SK-N-SH (cell line): ENCODE data around the gene TRANK1. TPM values are rescaled to one million over a fixed set of nuclear protein-coding genes. Genes with fewer than 3 reads are reported as not detected.

Source experiments
- CTCF ChIA-PET: fragments of 300-600, 350-600 bp; formaldehyde crosslinking; extraction: SDS; loops from one replicate; lab custom pipeline; 2021; lab: Yijun Ruan, JAX
- POLR2A ChIA-PET: fragments of 350-600 bp; sonication (Branson Sonifier 250); formaldehyde crosslinking; extraction: SDS; loops from one replicate; lab custom pipeline; 2020; ENCODE audit warnings: antibody characterized with exemption, inconsistent platforms; lab: Yijun Ruan, JAX
- DNase-seq: peaks from one replicate; pipeline ENCODE4 v3.0.0; 2012
- H2AFZ ChIP-seq: fragments of 200-600 bp; sonication (generic); 2 replicates; pipeline ENCODE4 v1.8.1; 2016; ENCODE audit warnings: antibody characterized with exemption, mild to moderate bottlenecking, low read depth
- H3F3A ChIP-seq: fragments of 200-600 bp; sonication (generic); replicated peaks from 2 replicates; pipeline ENCODE3; 2016; ENCODE audit warnings: antibody characterized with exemption, mild to moderate bottlenecking; ENCODE audit not compliant: insufficient read depth
- H3K27ac ChIP-seq, 2 experiments: fragments of 200-500 bp in 1 of 2; fragments of 200-600 bp in 1 of 2; sonication (Bioruptor generic) in 1 of 2; sonication (generic), shearing (Covaris generic) in 1 of 2; 2 replicates each; pipeline versions ENCODE4 v1.5.1 to v1.6.1; 2014 to 2016; ENCODE audit warnings: low read depth in 2 of 2, inconsistent platforms in 1 of 2, low read length in 1 of 2, mild to moderate bottlenecking in 1 of 2, mixed read lengths in 1 of 2
- H3K27me3 ChIP-seq: fragments of 200-600 bp; sonication (generic), shearing (Covaris generic); 2 replicates; pipeline ENCODE4 v1.6.1; 2016; ENCODE audit warnings: mixed run types; ENCODE audit not compliant: insufficient read depth
- H3K36me3 ChIP-seq, 2 experiments: fragments of 200-500 bp in 1 of 2; fragments of 200-600 bp in 1 of 2; sonication (Bioruptor generic) in 1 of 2; sonication (generic) in 1 of 2; replicated peaks in 1 of 2; 2 replicates each; pipeline versions ENCODE3 to v1.5.1; 2014 to 2016; ENCODE audit warnings: low read length in 1 of 2, mild to moderate bottlenecking in 1 of 2; ENCODE audit not compliant: insufficient read depth in 2 of 2, control insufficient read depth in 1 of 2
- H3K4me1 ChIP-seq, 2 experiments: fragments of 200-500 bp in 1 of 2; fragments of 200-600 bp in 1 of 2; sonication (Bioruptor generic) in 1 of 2; sonication (generic), shearing (Covaris generic) in 1 of 2; 2 replicates each; pipeline versions ENCODE4 v1.5.1 to v1.6.1; 2014 to 2016; ENCODE audit warnings: low read depth in 1 of 2, low read length in 1 of 2, mixed run types in 1 of 2; ENCODE audit not compliant: insufficient read depth in 2 of 2, control insufficient read depth in 1 of 2
- H3K4me2 ChIP-seq: fragments of 200-600 bp; sonication (generic), shearing (Covaris generic); 2 replicates; pipeline ENCODE4 v1.6.1; 2017; ENCODE audit warnings: mixed run types
- H3K4me3 ChIP-seq, 2 experiments: fragments of 200-500 bp in 1 of 2; fragments of 200-600 bp in 1 of 2; sonication (Bioruptor generic) in 1 of 2; sonication (generic), shearing (Covaris generic) in 1 of 2; 2 replicates each; pipeline versions ENCODE4 v1.5.1 to v1.8.1; 2014 to 2016; ENCODE audit warnings: low read depth in 2 of 2, inconsistent platforms in 1 of 2, low read length in 1 of 2, mild to moderate bottlenecking in 1 of 2, mixed read lengths in 1 of 2, moderate library complexity in 1 of 2
- H3K79me2 ChIP-seq: fragments of 200-600 bp; sonication (generic); 2 replicates; pipeline ENCODE4 v1.8.1; 2017; ENCODE audit warnings: mild to moderate bottlenecking; ENCODE audit not compliant: insufficient read depth
- H3K9ac ChIP-seq: fragments of 200-600 bp; sonication (generic); 2 replicates; pipeline ENCODE4 v1.6.1; 2017; ENCODE audit warnings: mixed run types
- H3K9me2 ChIP-seq: fragments of 200-600 bp; sonication (generic); 2 replicates; pipeline ENCODE4 v1.6.1; 2017; ENCODE audit warnings: mixed run types
- H3K9me3 ChIP-seq: fragments of 200-600 bp; sonication (generic); 2 replicates; pipeline ENCODE4 v1.6.1; 2017; ENCODE audit warnings: mixed run types, mild to moderate bottlenecking, moderate library complexity
- H4K20me1 ChIP-seq: fragments of 200-600 bp; sonication (generic); 2 replicates; pipeline ENCODE4 v1.6.1; 2017; ENCODE audit warnings: mild to moderate bottlenecking, mixed run types; ENCODE audit not compliant: insufficient read depth
- CHD2 ChIP-seq: fragments of 150-350 bp; IDR thresholded peaks from 2 replicates; pipeline ENCODE4 v1.6.1; 2018; ENCODE audit warnings: low read length; ENCODE audit not compliant: partially characterized antibody
- ELF1 ChIP-seq: IDR thresholded peaks from 2 replicates; pipeline ENCODE4 v1.4.0; 2012
- EP300 ChIP-seq, 2 experiments: IDR thresholded peaks; 2 replicates each; pipeline versions ENCODE4 v1.4.0 to v1.6.1; 2012; ENCODE audit warnings: borderline replicate concordance in 1 of 2, low read depth in 1 of 2, low read length in 1 of 2
- FOSL2 ChIP-seq: IDR thresholded peaks from 2 replicates; pipeline ENCODE4 v1.4.0; 2012; ENCODE audit warnings: low read depth, mild to moderate bottlenecking, moderate library complexity, borderline replicate concordance
- FOXM1 ChIP-seq: IDR thresholded peaks from 2 replicates; pipeline ENCODE4 v1.4.0; 2012; ENCODE audit warnings: low read depth, mild to moderate bottlenecking
- GABPA ChIP-seq: IDR thresholded peaks from 2 replicates; pipeline ENCODE4 v1.4.0; 2012; ENCODE audit warnings: low read depth, mild to moderate bottlenecking
- JUND ChIP-seq: IDR thresholded peaks from 2 replicates; pipeline ENCODE4 v1.4.0; 2012
- MEF2A ChIP-seq: IDR thresholded peaks from 2 replicates; pipeline ENCODE4 v1.4.0; 2012; ENCODE audit warnings: low read depth, borderline replicate concordance
- MXI1 ChIP-seq: IDR thresholded peaks from 2 replicates; pipeline ENCODE4 v1.6.1; 2012; ENCODE audit warnings: mild to moderate bottlenecking, low read depth, low read length, improper control_type of control experiment
- NRF1 ChIP-seq: IDR thresholded peaks from 2 replicates; pipeline ENCODE4 v1.6.1; 2012; ENCODE audit warnings: low read depth, mild to moderate bottlenecking, low read length
- RAD21 ChIP-seq: IDR thresholded peaks from 2 replicates; pipeline ENCODE4 v1.6.1; 2012; ENCODE audit warnings: mild to moderate bottlenecking, low read length
- RCOR1 ChIP-seq: fragments of 150-350 bp; IDR thresholded peaks from 2 replicates; pipeline ENCODE4 v1.6.1; 2017; ENCODE audit warnings: antibody characterized with exemption, low read length
- SIN3A ChIP-seq: IDR thresholded peaks from 2 replicates; pipeline ENCODE4 v1.6.1; 2012; ENCODE audit warnings: low read depth, mild to moderate bottlenecking, low read length, moderate library complexity, borderline replicate concordance
- TAF1 ChIP-seq: IDR thresholded peaks from 2 replicates; pipeline ENCODE4 v1.6.1; 2012; ENCODE audit warnings: low read depth, mild to moderate bottlenecking, low read length, moderate library complexity, borderline replicate concordance
- TCF12 ChIP-seq: IDR thresholded peaks from 2 replicates; pipeline ENCODE4 v1.4.0; 2012
- WGBS: methylation state at CpG from one replicate; pipeline ENCODE4 v1.1.6; 2017; ENCODE audit warnings: low lambda C conversion rate; 5-methylcytosine and 5-hydroxymethylcytosine counted together
- polyA plus RNA-seq, 3 experiments: library from polyadenylated mRNA; depleted of rRNA; stranded (reverse); fragments of >200 nt; gene quantifications; 2 replicates each; pipeline ENCODE4 v1.2.3, GENCODE V29; 2012
- TF ChIP-seq, protein P1 (sequence below): IDR thresholded peaks from 2 replicates; pipeline ENCODE4 v1.4.0; 2012; ENCODE audit warnings: low read depth, borderline replicate concordance
- TF ChIP-seq, protein P2 (sequence below): IDR thresholded peaks from 2 replicates; pipeline ENCODE4 v1.4.0; 2012; ENCODE audit warnings: low read depth
- TF ChIP-seq, protein P3 (sequence below): IDR thresholded peaks from 2 replicates; pipeline ENCODE4 v1.6.1; 2012; ENCODE audit warnings: mild to moderate bottlenecking, low read depth, low read length, moderate library complexity

TRANK1 gene
- polyA plus RNA-seq, 1 of the 3 experiments (the other 2 are of a cell fraction) = 0.16 TPM

DNA sequence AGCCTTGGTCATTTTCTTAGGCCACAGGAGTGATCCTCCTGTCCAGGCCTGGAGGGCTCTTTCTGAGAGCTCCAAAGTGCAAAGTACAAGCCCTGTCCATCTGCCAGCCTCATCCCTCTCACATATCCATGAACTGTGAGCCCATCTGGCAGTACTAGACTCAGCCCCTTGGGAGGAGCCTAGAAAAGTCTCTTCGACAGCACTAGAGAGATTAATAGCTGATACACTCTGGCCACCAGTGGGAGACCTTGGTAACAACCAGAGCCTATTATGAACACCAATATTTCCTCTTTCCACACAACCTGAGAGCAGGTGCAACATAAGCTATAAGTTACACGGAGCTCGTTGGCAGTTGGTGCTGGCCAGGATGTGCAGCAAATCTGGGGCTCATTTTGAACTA lies 121.0 kb downstream of the TRANK1 start:
- TF ChIP-seq MXI1 (no peak), TAF1 (no peak), FOSL2 (no peak), EP300 (IDR thresholded peaks at IDR 0.05; ENCODE audit: borderline replicate concordance in 1 of 2, low read depth in 1 of 2, low read length in 1 of 2) (no peak), RCOR1 (no peak), SIN3A (no peak), JUND (no peak), NRF1 (no peak), TCF12 (no peak), FOXM1 (no peak), CHD2 (no peak), ELF1 (no peak), GABPA (no peak), RAD21 (no peak), MEF2A (no peak)
- TF ChIP-seq, protein P1, sequence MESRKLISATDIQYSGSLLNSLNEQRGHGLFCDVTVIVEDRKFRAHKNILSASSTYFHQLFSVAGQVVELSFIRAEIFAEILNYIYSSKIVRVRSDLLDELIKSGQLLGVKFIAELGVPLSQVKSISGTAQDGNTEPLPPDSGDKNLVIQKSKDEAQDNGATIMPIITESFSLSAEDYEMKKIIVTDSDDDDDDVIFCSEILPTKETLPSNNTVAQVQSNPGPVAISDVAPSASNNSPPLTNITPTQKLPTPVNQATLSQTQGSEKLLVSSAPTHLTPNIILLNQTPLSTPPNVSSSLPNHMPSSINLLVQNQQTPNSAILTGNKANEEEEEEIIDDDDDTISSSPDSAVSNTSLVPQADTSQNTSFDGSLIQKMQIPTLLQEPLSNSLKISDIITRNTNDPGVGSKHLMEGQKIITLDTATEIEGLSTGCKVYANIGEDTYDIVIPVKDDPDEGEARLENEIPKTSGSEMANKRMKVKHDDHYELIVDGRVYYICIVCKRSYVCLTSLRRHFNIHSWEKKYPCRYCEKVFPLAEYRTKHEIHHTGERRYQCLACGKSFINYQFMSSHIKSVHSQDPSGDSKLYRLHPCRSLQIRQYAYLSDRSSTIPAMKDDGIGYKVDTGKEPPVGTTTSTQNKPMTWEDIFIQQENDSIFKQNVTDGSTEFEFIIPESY = no peak
- TF ChIP-seq, protein P2, sequence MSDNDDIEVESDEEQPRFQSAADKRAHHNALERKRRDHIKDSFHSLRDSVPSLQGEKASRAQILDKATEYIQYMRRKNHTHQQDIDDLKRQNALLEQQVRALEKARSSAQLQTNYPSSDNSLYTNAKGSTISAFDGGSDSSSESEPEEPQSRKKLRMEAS = no peak
- TF ChIP-seq, protein P3, sequence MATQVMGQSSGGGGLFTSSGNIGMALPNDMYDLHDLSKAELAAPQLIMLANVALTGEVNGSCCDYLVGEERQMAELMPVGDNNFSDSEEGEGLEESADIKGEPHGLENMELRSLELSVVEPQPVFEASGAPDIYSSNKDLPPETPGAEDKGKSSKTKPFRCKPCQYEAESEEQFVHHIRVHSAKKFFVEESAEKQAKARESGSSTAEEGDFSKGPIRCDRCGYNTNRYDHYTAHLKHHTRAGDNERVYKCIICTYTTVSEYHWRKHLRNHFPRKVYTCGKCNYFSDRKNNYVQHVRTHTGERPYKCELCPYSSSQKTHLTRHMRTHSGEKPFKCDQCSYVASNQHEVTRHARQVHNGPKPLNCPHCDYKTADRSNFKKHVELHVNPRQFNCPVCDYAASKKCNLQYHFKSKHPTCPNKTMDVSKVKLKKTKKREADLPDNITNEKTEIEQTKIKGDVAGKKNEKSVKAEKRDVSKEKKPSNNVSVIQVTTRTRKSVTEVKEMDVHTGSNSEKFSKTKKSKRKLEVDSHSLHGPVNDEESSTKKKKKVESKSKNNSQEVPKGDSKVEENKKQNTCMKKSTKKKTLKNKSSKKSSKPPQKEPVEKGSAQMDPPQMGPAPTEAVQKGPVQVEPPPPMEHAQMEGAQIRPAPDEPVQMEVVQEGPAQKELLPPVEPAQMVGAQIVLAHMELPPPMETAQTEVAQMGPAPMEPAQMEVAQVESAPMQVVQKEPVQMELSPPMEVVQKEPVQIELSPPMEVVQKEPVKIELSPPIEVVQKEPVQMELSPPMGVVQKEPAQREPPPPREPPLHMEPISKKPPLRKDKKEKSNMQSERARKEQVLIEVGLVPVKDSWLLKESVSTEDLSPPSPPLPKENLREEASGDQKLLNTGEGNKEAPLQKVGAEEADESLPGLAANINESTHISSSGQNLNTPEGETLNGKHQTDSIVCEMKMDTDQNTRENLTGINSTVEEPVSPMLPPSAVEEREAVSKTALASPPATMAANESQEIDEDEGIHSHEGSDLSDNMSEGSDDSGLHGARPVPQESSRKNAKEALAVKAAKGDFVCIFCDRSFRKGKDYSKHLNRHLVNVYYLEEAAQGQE = no peak
- TF ChIP-seq, all 33 proteins: peak for 0
- Histone ChIP-seq H3K79me2 (no peaks in the 10 kb centered on the region), H3K4me1 (no peaks in the 10 kb centered on the region; a peak in 1 of 4 replicates), H3K9me2 (no peaks in the 10 kb centered on the region), H3K4me3 (no peak overlapping the region), H3K36me3 (no peaks in the 10 kb centered on the region), H3K27me3 (peaks cover 5% of the 10 kb centered on the region; the same call in 1 of the 2 replicates), H3K4me2 (no peak overlapping the region), H3K9ac (no peak overlapping the region), H3F3A (no peaks in the 10 kb centered on the region), H3K27ac (no peak overlapping the region), H4K20me1 (no peaks in the 10 kb centered on the region), H3K9me3 (no peaks in the 10 kb centered on the region), H2AFZ (no peak overlapping the region)
- ChIA-PET POLR2A (no interaction called here), CTCF (interaction anchor here (0.9 to 1.3 kb wide), 2 partner anchors 9 to 90 kb away, joined by 3 to 4 read pairs; no protein-coding TSS in a partner anchor)
- no peak for DNase-seq
- 51% methylated on average over 3 of the region's 3 CpGs for WGBS
